Body of pancreas (tissue), 4 donors: ENCODE data around the gene BIK. TPM values are rescaled to one million over a fixed set of nuclear protein-coding genes. Genes with fewer than 3 reads are reported as not detected.

Experiments used
- ATAC-seq: fragments of 150-250 bp; one replicate; pipeline ENCODE4 v1.9.1; 2016
- DNase-seq, 4 donors: peaks; one replicate each; pipeline ENCODE4 v3.0.0-alpha.2; 2019
- H3K27ac ChIP-seq, 4 donors: fragments of 200-600 bp; sonication (generic); 1 replicate in 3 of 4; 2 replicates in 1 of 4; pipeline versions ENCODE4 v1.5.1 to v1.6.1; 2016 to 2019; ENCODE audit warnings: mild to moderate bottlenecking in 1 of 4, mixed read lengths in 1 of 4, moderate library complexity in 1 of 4
- H3K27me3 ChIP-seq, 2 donors: fragments of 200-600 bp; sonication (generic); one replicate each; pipeline ENCODE4 v1.6.0; 2016; ENCODE audit warnings: mild to moderate bottlenecking in 1 of 2
- H3K36me3 ChIP-seq, 2 donors: fragments of 200-600 bp; sonication (generic); replicated peaks in 1 of 2; 2 replicates each; pipeline ENCODE4 v1.5.1; 2016; ENCODE audit warnings: low read depth in 2 of 2; ENCODE audit not compliant: insufficient read depth in 1 of 2
- H3K4me1 ChIP-seq: fragments of 200-600 bp; sonication (generic); one replicate; pipeline ENCODE4 v1.6.0; 2016
- H3K4me3 ChIP-seq, 2 donors: fragments of 200-600 bp; sonication (generic); 1 replicate in 1 of 2; 2 replicates in 1 of 2; pipeline ENCODE4 v1.5.1; 2016 to 2019
- H3K9me3 ChIP-seq, 3 donors: fragments of 200-600 bp; sonication (generic); 1 replicate in 2 of 3; 2 replicates in 1 of 3; pipeline ENCODE4 v1.5.1; 2016
- CTCF ChIP-seq, 7 experiments: fragments of 450-650 bp in 4 of 7; fragments of 200-600 bp in 3 of 7; sonication (generic) in 3 of 7; IDR thresholded peaks; one replicate each; pipeline ENCODE4 v1.5.1; 2016 to 2019; ENCODE audit warnings: antibody characterized with exemption in 7 of 7
- POLR2A ChIP-seq, 3 donors: fragments of 450-650 bp; IDR thresholded peaks; one replicate each; pipeline ENCODE4 v1.6.1; 2016; ENCODE audit warnings: antibody characterized with exemption in 3 of 3, mild to moderate bottlenecking in 2 of 3
- WGBS, 2 donors: methylation state at CpG; one replicate each; pipeline ENCODE4 v1.1.5; 2017; 5-methylcytosine and 5-hydroxymethylcytosine counted together
- intact Hi-C: fragments of 100-400 bp; cut with DNase I; formaldehyde crosslinking; loops from one replicate; pipeline ENCODE4 v1.15.1; 2023
- total RNA-seq, 2 donors: library from RNA; depleted of rRNA; stranded (reverse); fragments of >200 nt; gene quantifications; one replicate each; pipeline ENCODE4 v1.1.0, GENCODE V29; 2016

Gene BIK
- total RNA-seq, 2 donors from 2014 or later, result 1.6 to 11.5 TPM

DNA sequence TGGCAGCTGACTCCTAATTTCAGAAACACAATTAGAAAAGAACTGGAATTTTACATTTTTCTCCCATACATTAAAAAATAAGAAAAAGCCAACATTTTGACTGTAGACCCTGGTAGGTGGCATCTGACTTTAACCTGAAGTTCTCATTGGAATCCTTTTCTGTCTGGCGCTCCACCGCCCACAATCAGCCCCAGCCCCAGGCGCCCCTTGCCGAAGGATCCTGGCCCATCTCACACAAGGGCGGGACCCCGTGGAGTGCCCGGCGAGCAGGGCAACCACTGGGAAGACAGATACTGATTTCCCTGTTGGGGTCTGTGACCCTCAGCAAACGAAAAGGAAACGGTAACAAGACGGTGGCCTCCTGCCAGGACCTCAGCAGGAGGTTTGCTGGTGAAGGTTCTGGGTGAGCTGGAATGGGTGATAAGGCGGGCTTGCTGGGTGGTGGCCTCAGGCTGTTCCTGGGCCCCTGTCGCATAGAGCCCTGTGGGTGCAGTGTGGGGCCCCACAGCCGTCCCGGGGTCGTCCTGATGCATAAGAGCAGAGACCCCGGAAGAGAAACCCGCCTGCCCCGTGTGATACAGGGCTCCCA, 56.5 kb downstream of the BIK start:
- Histone ChIP-seq H3K36me3 (peaks cover 7 to 9% of the 10 kb centered on the region in 2 donors), H3K27me3 (no peaks in the 10 kb centered on the region), H3K4me1 (no peaks in the 10 kb centered on the region), H3K4me3 (no peak overlapping the region), H3K9me3 (no peaks in the 10 kb centered on the region), H3K27ac (no peak overlapping the region)
- intact Hi-C loops, result no loop called here
- TF ChIP-seq POLR2A (IDR thresholded peaks at IDR 0.05) (no peak), CTCF (IDR thresholded peaks at IDR 0.05) (no peak)
- ATAC-seq (no peak), DNase-seq (no peak)
- 92 to 93% methylated on average over 11 to 19 of the region's 19 CpGs for WGBS, 2 donors

- WGBS, 2 donors, result 83 to 93% methylated on average over 23 to 25 of the region's 25 CpGs
- ATAC-seq (no peak), DNase-seq (no peak)
- Histone ChIP-seq H3K4me1 (no peaks in the 10 kb centered on the region), H3K9me3 (no peaks in the 10 kb centered on the region), H3K36me3 (peaks cover 9 to 11% of the 10 kb centered on the region in 2 donors), H3K27ac (no peak overlapping the region), H3K4me3 (no peak overlapping the region), H3K27me3 (no peaks in the 10 kb centered on the region)
- intact Hi-C loops, result no loop called here
- TF ChIP-seq CTCF (IDR thresholded peaks at IDR 0.05), result no peak
- TF ChIP-seq POLR2A (IDR thresholded peaks at IDR 0.05), result no peak
Observed at GRCh38 chr22:43168471-43169309, 58.1 kb downstream of the BIK start.

DNA sequence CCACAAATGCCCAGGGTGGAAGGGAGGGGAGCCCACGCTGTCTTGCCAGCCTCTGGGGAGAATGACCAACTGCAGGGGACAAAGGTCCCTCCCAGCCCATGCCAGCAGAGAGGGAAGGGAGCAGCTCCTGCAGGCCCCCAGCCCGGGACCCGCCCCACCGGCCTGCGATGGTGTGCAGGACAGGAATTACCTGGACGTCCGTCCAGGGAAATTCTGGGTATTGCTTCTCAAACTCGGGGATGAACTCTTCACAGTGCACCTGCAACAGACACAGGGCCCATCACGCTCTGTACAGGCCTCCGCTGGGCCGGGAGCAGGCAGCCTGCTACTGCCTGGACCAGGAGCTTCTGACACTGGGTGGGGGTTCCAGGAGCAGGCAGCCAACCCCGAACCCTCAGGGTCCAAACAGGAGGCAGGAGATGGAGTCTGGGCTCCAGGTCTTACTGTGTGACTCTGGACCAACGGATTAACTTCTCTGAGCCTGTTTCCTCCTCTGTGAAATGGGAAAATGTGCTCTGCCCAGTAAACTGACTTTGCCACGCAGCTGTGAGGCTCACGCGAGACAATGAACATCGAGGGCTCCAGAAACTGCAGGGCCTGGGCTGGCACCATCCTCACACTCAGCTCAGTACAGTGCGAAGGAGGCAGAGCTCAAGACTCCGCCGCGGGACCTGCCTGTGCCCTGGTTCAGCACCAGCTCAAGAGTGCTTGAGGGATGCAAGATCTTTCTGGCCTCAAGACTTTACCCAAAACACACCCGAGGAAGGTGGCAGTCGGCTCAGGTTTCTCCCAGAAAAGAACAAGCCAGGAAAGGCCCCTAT, 59.0 kb downstream of the BIK start:
- no peaks in the 10 kb centered on the region for H3K9me3 ChIP-seq
- H3K36me3 ChIP-seq, result peaks cover 9 to 16% of the 10 kb centered on the region in 2 donors
- H3K4me3 ChIP-seq, result no peak overlapping the region
- H3K27ac ChIP-seq, result no peak overlapping the region
- 87 to 89% methylated on average over 12 to 23 of the region's 23 CpGs for WGBS, 2 donors
- no peak for DNase-seq
- intact Hi-C loops, result no loop called here
- no peaks in the 10 kb centered on the region for H3K4me1 ChIP-seq
- ATAC-seq, result no peak
- H3K27me3 ChIP-seq, result no peaks in the 10 kb centered on the region
- TF ChIP-seq POLR2A (IDR thresholded peaks at IDR 0.05), result no peak
- TF ChIP-seq CTCF (IDR thresholded peaks at IDR 0.05), result no peak

GRCh38 chr22:43170131-43170480, 59.6 kb downstream of the BIK start:
- Histone ChIP-seq H3K9me3 (no peaks in the 10 kb centered on the region), H3K4me1 (no peaks in the 10 kb centered on the region), H3K36me3 (peaks cover 9 to 17% of the 10 kb centered on the region in 2 donors), H3K4me3 (no peak overlapping the region), H3K27me3 (no peaks in the 10 kb centered on the region), H3K27ac (no peak overlapping the region)
- ATAC-seq (no peak), DNase-seq (no peak)
- TF ChIP-seq CTCF (IDR thresholded peaks at IDR 0.05) (no peak), POLR2A (IDR thresholded peaks at IDR 0.05) (no peak)
- intact Hi-C loops, result no loop called here
- WGBS, 2 donors, result 90 to 96% methylated on average over 5 to 9 of the region's 9 CpGs
